Neural progenitor cell (in vitro differentiated cells): ENCODE measurements around the gene VTN.

ENCODE experiments used
- CTCF ChIP-seq: fragments of 200-600 bp; sonication (generic); IDR thresholded peaks from 2 replicates; pipeline ENCODE4 v1.5.1; 2017; ENCODE audit warnings: antibody characterized with exemption, mild to moderate bottlenecking
- EZH2 ChIP-seq: fragments of 200-600 bp; sonication (generic); IDR thresholded peaks from 2 replicates; pipeline ENCODE4 v1.6.1; 2017; ENCODE audit warnings: antibody characterized with exemption, mild to moderate bottlenecking, moderate library complexity
- EZH2phosphoT487 ChIP-seq: fragments of 200-600 bp; sonication (generic); IDR thresholded peaks from 2 replicates; pipeline ENCODE4 v1.6.1; 2017; ENCODE audit warnings: antibody characterized with exemption

- TF ChIP-seq CTCF: no peak
- TF ChIP-seq EZH2: no peak
- TF ChIP-seq EZH2phosphoT487: no peak
These were observed 37.8 kb upstream of the VTN start for GRCh38 chr17:28407974-28408306.
